HFFc6 (cell line): ENCODE data around the gene CLIC5. TPM values are rescaled to one million over a fixed set of nuclear protein-coding genes. Genes with fewer than 3 reads are reported as not detected.

ENCODE experiments used
- DNase-seq: peaks from one replicate; pipeline ENCODE4 v3.0.0-alpha.2; 2018
- H3K27ac Mint-ChIP-seq: 2 replicates; pipeline ENCODE4 v1.8.0; 2020; ENCODE audit warnings: mild to moderate bottlenecking, mixed read lengths
- H3K27me3 Mint-ChIP-seq: 2 replicates; pipeline ENCODE4 v1.8.0; 2021; ENCODE audit warnings: mild to moderate bottlenecking, moderate library complexity, mixed read lengths; ENCODE audit not compliant: insufficient read depth
- H3K36me3 Mint-ChIP-seq: 2 replicates; pipeline ENCODE4 v1.8.0; 2021; ENCODE audit warnings: low read depth, mixed read lengths
- H3K4me1 Mint-ChIP-seq: 2 replicates; pipeline ENCODE4 v1.8.0; 2020; ENCODE audit warnings: low read depth, mixed read lengths
- H3K4me3 Mint-ChIP-seq: 2 replicates; pipeline ENCODE4 v1.8.0; 2020; ENCODE audit warnings: mild to moderate bottlenecking, moderate library complexity, mixed read lengths
- H3K9me3 Mint-ChIP-seq: 2 replicates; pipeline ENCODE4 v1.8.0; 2020; ENCODE audit warnings: mild to moderate bottlenecking, mixed read lengths
- CTCF ChIP-seq: fragments of 200-600 bp; sonication (generic); IDR thresholded peaks from 2 replicates; pipeline ENCODE4 v1.5.0; 2021; ENCODE audit warnings: antibody characterized with exemption, mild to moderate bottlenecking
- total RNA-seq, 6 experiments: library from RNA; stranded (reverse); fragmentation: NEBNext Ultra II Directional; extraction: Animal tissue kit (Norgen Biotek cat#: 25700); gene quantifications; 2 replicates in 1 of 6; 3 replicates in 5 of 6; pipeline ENCODE4 v1.2.3, GENCODE V29; 2021

CLIC5 gene
- total RNA-seq, 6 experiments from 2014 or later = not detected

- H3K27ac Mint-ChIP-seq = no peak overlapping the region
- H3K27me3 Mint-ChIP-seq = peaks cover 9% of the 10 kb centered on the region
- no peak for TF ChIP-seq CTCF
- H3K4me1 Mint-ChIP-seq = peaks cover 15% of the 10 kb centered on the region
- H3K9me3 Mint-ChIP-seq = no peaks in the 10 kb centered on the region
- no peak for DNase-seq
- H3K4me3 Mint-ChIP-seq = no peak overlapping the region
- no peaks in the 10 kb centered on the region for H3K36me3 Mint-ChIP-seq
Measured at GRCh38 chr6:45916692-45917091, 99.0 kb downstream of the CLIC5 start.

GRCh38 chr6:45915780-45916468 is 99.7 kb downstream of the CLIC5 start:
- H3K27me3 Mint-ChIP-seq = peaks cover 12% of the 10 kb centered on the region
- no peaks in the 10 kb centered on the region for H3K36me3 Mint-ChIP-seq
- peaks cover 7% of the 10 kb centered on the region for H3K4me1 Mint-ChIP-seq
- H3K27ac Mint-ChIP-seq = no peak overlapping the region
- H3K9me3 Mint-ChIP-seq = no peaks in the 10 kb centered on the region
- no peak for DNase-seq
- TF ChIP-seq CTCF = no peak
- H3K4me3 Mint-ChIP-seq = no peak overlapping the region

GRCh38 chr6:45911691-45912090 is 104.0 kb downstream of the CLIC5 start:
- peaks cover 16% of the 10 kb centered on the region for H3K27me3 Mint-ChIP-seq
- H3K4me1 Mint-ChIP-seq = no peaks in the 10 kb centered on the region
- no peaks in the 10 kb centered on the region for H3K36me3 Mint-ChIP-seq
- no peak overlapping the region for H3K27ac Mint-ChIP-seq
- no peak for DNase-seq
- H3K4me3 Mint-ChIP-seq = no peak overlapping the region
- TF ChIP-seq CTCF = no peak
- H3K9me3 Mint-ChIP-seq = no peaks in the 10 kb centered on the region

- no peak overlapping the region for H3K27ac Mint-ChIP-seq
- no peaks in the 10 kb centered on the region for H3K36me3 Mint-ChIP-seq
- no peak for TF ChIP-seq CTCF
- no peak for DNase-seq
- no peaks in the 10 kb centered on the region for H3K9me3 Mint-ChIP-seq
- no peak overlapping the region for H3K4me3 Mint-ChIP-seq
- peaks cover 9% of the 10 kb centered on the region; the same call in 1 of the 2 replicates for H3K4me1 Mint-ChIP-seq
- H3K27me3 Mint-ChIP-seq = peaks cover 23% of the 10 kb centered on the region
Measured at GRCh38 chr6:45903959-45904358, 111.7 kb downstream of the CLIC5 start.

- no peak for TF ChIP-seq CTCF
- Mint-ChIP-seq H3K27ac (no peak overlapping the region), H3K4me1 (peaks cover 9% of the 10 kb centered on the region; the same call in 1 of the 2 replicates), H3K4me3 (no peak overlapping the region), H3K9me3 (no peaks in the 10 kb centered on the region), H3K27me3 (peaks cover 25% of the 10 kb centered on the region), H3K36me3 (no peaks in the 10 kb centered on the region)
- DNase-seq = no peak
Measured at GRCh38 chr6:45902984-45903383, 112.7 kb downstream of the CLIC5 start.
